Muscle layer of duodenum (tissue), 2 donors: Measurements from ENCODE around the gene WDR81.
"Not testable (repeated sequence)": the region's sequence is repeated elsewhere in the genome, so short reads cannot be mapped to it uniquely, and the experiment has no call there.

Source experiments
- H3K27ac ChIP-seq: one replicate; pipeline ENCODE4 v1.7.0; 2013; ENCODE audit warnings: mild to moderate bottlenecking, low read length
- H3K27me3 ChIP-seq: one replicate; pipeline ENCODE4 v1.7.0; 2013; ENCODE audit warnings: low read depth, mild to moderate bottlenecking, control low read depth, low read length
- H3K36me3 ChIP-seq, 2 donors: one replicate each; pipeline ENCODE4 v1.7.0; 2013; ENCODE audit warnings: low read length in 2 of 2, control low read depth in 1 of 2, mild to moderate bottlenecking in 1 of 2; ENCODE audit not compliant: insufficient read depth in 2 of 2, control insufficient read depth in 1 of 2
- H3K4me1 ChIP-seq, 2 donors: one replicate each; pipeline ENCODE4 v1.7.0; 2013; ENCODE audit warnings: low read length in 2 of 2, mild to moderate bottlenecking in 2 of 2, control low read depth in 1 of 2, moderate library complexity in 1 of 2; ENCODE audit not compliant: insufficient read depth in 2 of 2, control insufficient read depth in 1 of 2
- H3K4me3 ChIP-seq, 2 donors: one replicate each; pipeline ENCODE4 v1.7.0; 2013; ENCODE audit warnings: low read length in 2 of 2, low read depth in 1 of 2, mild to moderate bottlenecking in 1 of 2
- H3K9me3 ChIP-seq, 2 donors: one replicate each; pipeline ENCODE4 v1.7.0; 2013; ENCODE audit warnings: low read length in 2 of 2, control low read depth in 1 of 2, mild to moderate bottlenecking in 1 of 2; ENCODE audit not compliant: control insufficient read depth in 1 of 2
- donor health status: healthy.

The WDR81 gene

DNA sequence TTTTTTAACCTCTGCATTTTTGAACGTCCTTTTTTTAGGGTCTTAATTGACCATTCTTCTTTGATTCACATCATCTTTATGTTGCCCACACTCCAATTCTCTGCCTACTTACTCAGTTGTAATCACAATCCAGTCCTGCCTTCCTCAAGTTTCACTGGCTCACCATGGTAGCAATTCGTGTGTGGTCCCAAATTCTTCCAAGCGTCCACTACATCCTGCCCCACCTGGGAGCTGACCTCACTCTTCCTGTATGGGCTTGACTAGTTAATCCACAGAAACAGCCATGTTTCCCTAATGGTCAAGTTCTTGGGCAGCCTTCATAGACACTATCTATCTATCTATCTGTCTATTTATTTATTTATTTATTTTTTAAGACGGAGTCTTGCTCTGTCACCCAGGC is 21.4 kb upstream of the WDR81 start:
- Histone ChIP-seq H3K27me3 (no peaks in the 10 kb centered on the region), H3K4me3 (no peak overlapping the region), H3K36me3 (no peaks in the 10 kb centered on the region), H3K9me3 (no peaks in the 10 kb centered on the region), H3K27ac (no peak overlapping the region), H3K4me1 (no peaks in the 10 kb centered on the region)

DNA sequence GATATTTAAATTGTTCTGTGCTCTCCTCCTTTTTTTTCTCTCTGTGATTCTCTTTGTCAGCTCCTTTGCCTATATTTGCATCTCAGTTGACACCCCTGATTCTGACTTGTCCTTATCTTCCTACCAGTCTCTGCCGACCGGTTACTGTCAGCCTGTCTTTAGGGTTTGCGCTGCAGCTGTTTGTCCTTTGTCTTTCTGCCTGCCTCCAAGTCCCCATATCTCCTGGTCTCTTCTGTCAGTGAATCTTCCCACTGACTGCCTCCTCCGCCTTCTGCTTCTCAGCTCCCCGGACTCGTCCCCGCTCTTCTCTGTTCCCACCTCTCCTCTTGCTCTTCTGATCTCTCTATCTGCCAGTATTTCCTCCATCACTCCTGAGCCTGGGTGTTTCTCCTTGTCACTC is 19.5 kb upstream of the WDR81 start:
- H3K4me3 ChIP-seq = no peak overlapping the region
- H3K27me3 ChIP-seq = no peaks in the 10 kb centered on the region
- H3K9me3 ChIP-seq = no peaks in the 10 kb centered on the region
- H3K4me1 ChIP-seq = no peaks in the 10 kb centered on the region
- H3K36me3 ChIP-seq = no peaks in the 10 kb centered on the region
- no peak overlapping the region for H3K27ac ChIP-seq

DNA sequence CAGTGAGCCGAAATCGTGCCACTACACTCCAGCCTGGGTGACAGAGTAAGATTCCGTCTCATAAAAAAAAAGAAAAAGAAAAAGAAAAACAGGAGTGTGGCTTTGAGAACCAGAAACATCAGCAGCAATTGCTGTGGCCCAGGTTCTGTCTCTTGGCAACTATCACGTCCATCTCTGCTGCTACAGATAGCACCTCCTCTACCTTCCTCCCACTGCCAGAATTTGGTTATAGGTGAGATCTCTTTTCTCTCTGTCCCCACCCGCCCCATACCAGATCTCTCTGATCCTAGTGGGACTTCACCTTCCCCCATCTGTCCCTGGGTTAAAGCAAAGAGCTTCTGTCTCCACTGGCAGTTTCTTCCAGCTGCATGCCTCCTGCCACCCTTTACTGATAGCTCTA is 17.4 kb upstream of the WDR81 start:
- Histone ChIP-seq H3K27me3 (no peaks in the 10 kb centered on the region), H3K4me3 (no peak overlapping the region), H3K36me3 (peaks cover 6 to 7% of the 10 kb centered on the region in 2 donors), H3K4me1 (peaks cover 0 to 4% of the 10 kb centered on the region in 2 donors), H3K9me3 (no peaks in the 10 kb centered on the region), H3K27ac (no peak overlapping the region)

DNA sequence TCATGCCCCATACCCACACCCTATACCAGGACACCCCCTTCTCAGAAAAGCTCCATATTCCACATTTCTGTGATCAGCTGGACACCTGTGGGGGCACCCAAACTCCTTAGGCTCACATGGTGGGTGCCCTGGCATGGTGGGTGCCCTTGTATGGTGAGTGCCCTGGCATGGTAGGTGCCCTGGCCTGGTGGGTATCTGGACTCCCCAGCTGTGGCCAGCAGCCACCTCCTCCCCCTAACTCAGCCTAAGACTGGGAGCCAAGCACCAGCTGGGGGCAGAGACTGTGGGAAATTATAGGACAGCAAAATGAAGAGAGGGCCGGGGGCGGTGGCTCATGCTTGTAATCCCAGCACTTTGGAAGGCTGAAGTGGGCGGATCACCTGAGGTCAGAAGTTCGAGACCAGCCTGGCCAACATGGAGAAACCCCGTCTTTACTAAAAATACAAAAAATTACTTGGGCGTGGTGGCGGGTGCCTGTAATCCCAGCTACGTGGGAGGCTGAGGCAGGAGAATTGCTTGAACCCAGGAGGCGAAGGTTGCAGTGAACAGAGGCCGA is 15.6 kb upstream of the WDR81 start:
- not testable (repeated sequence) for H3K27ac ChIP-seq, H3K9me3 ChIP-seq, H3K4me3 ChIP-seq, H3K27me3 ChIP-seq
- Histone ChIP-seq H3K36me3 (peaks cover 24% of the 10 kb centered on the region in 2 donors), H3K4me1 (peaks cover 9 to 20% of the 10 kb centered on the region in 2 donors)

DNA sequence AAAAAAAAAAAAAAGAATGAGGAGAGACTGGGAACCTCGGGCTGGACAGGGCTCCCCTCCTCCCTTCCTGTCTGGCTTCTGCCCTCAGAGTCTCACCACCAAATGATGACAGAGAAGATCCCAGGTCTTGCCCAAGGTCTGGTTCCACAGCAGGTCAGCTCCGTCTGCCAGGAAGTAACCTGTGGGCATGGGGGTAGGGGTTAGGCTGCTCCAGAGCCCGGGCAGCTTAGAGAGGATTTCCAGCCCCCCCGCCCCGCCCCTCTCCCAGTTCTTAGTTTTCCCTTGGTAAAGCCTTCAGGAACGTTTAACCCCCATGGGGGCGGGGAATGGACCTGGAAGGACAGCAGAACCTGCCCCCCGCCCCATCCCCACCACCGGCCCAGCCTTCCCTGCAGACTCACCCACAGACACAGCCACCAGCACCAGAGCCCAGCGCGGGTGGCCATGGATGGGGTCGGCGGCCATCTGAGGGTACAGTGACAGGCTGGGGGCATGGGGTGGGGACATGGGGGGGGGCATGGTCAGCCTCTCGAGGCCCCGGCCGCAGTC is 15.0 kb upstream of the WDR81 start:
- peaks cover 12 to 25% of the 10 kb centered on the region in 2 donors for H3K4me1 ChIP-seq
- peaks cover 27 to 28% of the 10 kb centered on the region in 2 donors for H3K36me3 ChIP-seq
- H3K9me3 ChIP-seq = no peaks in the 10 kb centered on the region
- H3K4me3 ChIP-seq = peak overlapping the region; percentile 16 to 70
- no peak overlapping the region for H3K27ac ChIP-seq
- no peaks in the 10 kb centered on the region for H3K27me3 ChIP-seq

DNA sequence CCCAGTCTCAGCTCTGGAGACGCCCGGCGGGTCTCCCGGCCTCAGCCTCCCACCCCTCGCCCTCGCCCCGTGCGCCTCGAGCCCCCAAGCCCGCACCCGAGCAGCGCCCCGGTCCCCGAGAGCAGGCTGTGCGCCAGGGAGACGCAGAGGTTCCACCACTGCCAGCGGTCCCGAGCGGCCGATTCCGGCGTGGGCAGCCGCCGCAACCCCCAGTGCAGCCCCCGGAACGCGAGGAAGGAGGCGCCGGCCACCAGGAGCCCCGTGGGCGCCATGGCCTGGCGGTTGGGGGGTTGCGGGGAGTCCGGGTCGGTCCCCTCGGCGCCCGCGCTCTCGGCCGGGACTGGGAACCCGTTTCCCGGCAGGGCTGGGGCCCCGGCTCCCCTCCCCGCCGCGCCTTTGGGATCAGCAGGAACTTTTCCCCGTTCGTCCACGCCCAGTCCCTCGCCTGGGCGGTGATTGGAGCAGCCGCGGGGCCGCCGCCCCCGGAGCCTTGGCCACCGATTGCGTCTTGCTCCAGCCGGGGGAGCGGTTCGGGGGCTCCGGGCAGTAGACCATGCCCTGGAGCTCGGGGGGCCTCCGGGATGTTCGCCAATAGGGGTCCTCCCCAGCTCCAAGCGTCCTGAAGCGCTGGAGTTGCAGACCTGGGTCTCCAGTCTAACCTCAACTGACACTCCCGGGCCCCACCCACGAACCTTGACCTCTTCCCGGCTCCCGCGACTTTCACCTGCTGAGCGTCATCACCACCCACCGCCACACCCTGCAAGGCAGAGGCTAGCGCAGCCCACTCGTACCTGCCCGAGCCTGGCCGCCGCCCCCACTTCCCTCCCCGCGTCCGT is 14.3 kb upstream of the WDR81 start, which contains the start of gene TLCD2:
TSS of gene TLCD2 (minus strand) at position 407 of the 836 bp plus-strand sequence. CDS start at position 272, 135 bp downstream.
- H3K27ac ChIP-seq = peak within 1 kb of the TSS; percentile 80
- peak within 1 kb of the TSS; percentile 39 to 70 for H3K4me3 ChIP-seq
- H3K4me1 ChIP-seq = peaks cover 12 to 25% of the 10 kb centered on the region in 2 donors
- peaks cover 27 to 32% of the 10 kb centered on the region in 2 donors for H3K36me3 ChIP-seq
- H3K27me3 ChIP-seq = no peaks in the 10 kb centered on the region
- H3K9me3 ChIP-seq = no peaks in the 10 kb centered on the region

DNA sequence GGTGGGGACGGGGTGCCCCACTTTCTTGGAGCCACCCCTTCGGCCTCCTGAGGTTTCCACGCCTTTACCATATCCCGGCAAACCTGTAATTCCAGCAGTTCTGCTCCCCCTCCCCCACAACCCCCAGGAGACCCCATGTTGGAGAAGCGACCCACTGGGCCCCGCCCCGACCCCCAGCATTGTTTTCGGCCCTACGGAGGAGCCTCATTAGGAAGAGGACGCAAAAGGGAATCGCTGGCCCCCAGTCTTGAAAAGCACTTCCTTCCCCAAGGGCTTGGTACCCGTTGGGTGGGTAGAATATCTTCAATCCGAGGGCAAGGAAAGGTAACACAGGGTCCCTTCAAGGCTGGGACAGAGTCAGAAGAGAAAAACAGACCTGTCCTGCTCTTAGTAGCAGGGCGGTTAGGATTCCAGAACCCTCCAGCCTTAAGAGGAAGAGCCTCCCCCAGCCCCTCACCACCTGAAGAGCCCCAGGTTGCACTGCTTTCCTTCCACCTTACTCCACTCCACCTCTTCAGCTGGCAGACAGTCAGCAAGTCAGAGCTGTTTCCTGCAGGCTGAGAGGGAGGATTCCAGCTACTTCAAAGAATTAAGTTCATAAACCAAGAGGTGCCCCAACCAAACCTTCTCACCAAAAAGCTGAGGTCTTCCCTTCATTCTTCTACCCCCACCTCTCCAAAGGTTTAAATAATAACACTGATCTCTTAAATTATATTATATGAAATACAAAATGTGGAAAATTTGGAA is 13.5 kb upstream of the WDR81 start:
- Histone ChIP-seq H3K27me3 (no peaks in the 10 kb centered on the region), H3K36me3 (peaks cover 27 to 38% of the 10 kb centered on the region in 2 donors), H3K4me1 (peaks cover 12 to 25% of the 10 kb centered on the region in 2 donors), H3K4me3 (peak overlapping the region; percentile 39 to 70), H3K9me3 (no peaks in the 10 kb centered on the region), H3K27ac (peak overlapping the region; percentile 80)

DNA sequence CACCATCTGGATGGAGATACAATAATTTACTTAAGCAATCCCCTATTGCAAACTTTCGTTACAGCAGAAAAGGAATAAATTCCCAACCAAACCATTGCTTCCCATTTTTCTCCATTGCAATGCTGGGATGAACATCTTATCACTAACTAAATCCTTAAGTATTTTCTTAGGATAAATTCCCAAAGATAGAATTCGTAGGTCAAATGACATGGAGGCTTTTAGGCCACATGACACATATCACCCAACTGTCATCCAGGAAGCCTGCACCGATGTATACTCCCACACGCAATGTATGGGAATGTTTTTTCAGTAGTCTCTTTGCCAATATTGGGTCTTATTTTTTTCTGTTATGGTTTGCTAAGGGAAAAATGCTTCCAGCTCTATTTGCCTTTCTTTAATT is 12.7 kb upstream of the WDR81 start:
- Histone ChIP-seq H3K27ac (no peak overlapping the region), H3K9me3 (no peaks in the 10 kb centered on the region), H3K27me3 (no peaks in the 10 kb centered on the region), H3K4me1 (peaks cover 12 to 25% of the 10 kb centered on the region in 2 donors), H3K4me3 (no peak overlapping the region), H3K36me3 (peaks cover 27 to 41% of the 10 kb centered on the region in 2 donors)

DNA sequence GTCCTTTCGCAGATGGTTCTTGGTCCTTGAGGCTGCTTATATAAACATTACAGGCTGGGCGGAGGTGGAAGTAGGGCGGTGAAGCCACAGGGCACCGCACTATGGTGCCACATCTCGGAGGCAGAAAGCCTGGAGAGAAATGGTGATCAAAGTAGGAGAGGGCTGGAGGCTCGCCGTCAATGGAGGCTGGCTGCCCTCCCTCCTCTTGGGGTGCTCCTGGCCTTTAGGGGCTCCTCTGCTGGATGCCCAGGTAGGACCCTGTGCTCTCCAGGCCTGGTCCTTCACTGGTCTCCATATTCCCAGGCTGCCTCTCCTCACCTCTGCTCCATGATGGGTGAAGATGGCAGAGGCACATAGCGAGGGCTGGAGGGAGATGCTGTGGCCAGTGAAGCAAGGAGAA is 12.2 kb upstream of the WDR81 start:
- H3K36me3 ChIP-seq = peaks cover 27 to 43% of the 10 kb centered on the region in 2 donors
- H3K4me1 ChIP-seq = peaks cover 12 to 25% of the 10 kb centered on the region in 2 donors
- no peaks in the 10 kb centered on the region for H3K27me3 ChIP-seq
- no peak overlapping the region for H3K27ac ChIP-seq
- H3K9me3 ChIP-seq = no peaks in the 10 kb centered on the region
- peak overlapping the region in 1 of 2 donors; percentile 14 for H3K4me3 ChIP-seq

DNA sequence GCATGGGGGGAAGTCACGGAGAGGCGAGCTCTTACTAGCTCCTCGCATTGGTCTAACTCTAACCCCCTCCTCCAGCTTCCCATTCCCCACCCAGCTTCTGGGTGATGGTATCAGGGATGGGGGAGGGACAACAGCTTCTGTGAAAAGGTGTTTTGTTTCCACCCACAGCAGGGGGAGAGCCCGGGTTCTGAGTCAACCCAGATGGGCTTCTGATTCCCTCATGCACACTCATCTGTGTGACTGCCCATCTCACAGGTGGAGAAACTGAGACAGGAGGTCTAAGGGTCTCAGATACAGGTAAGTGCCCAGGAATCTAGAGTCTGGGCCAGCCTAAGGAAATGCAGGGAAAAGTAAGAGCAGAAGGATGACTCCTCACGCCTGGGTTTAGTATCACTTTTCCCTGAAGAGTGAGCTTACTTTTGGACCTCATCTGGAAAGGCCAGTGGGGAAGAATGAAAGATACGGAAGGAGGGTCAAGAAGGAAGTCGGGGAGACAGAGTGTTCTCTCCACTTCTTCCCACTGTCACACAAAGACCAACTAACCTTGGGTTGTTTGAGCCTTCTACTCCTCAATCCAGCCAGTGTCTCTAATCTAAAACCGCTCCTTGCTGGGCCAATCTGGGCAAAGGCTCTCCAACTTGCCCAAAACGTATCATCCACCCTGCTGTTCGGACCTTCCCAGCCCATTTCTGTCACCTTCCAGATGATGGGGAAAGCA is 11.2 kb upstream of the WDR81 start:
- Histone ChIP-seq H3K27ac (peak overlapping the region; percentile 91), H3K9me3 (no peaks in the 10 kb centered on the region), H3K4me1 (peaks cover 17 to 34% of the 10 kb centered on the region in 2 donors), H3K4me3 (peak overlapping the region; percentile 71 to 92), H3K36me3 (peaks cover 27 to 43% of the 10 kb centered on the region in 2 donors), H3K27me3 (no peaks in the 10 kb centered on the region)
